ENCODE data around the gene GAPDH. TPM values are rescaled to one million over a fixed set of nuclear protein-coding genes. Genes with fewer than 3 reads are reported as not detected.
A peak's percentile ranks its signal among the peaks of the same experiment; 100 is the strongest.
"Not testable (repeated sequence)": the region's sequence is repeated elsewhere in the genome, so short reads cannot be mapped to it uniquely, and the experiment has no call there.

The GAPDH gene
- total RNA-seq (2014; rRNA removed; shearing (Covaris generic)) (6,196 and 7,726 TPM in 2 replicates), polyA plus RNA-seq (2016; fragmentation: Nextera tagmentation; extraction: Ambion mirVana) (7,868 and 8,138 TPM in 2 replicates)

- H3K4me2 ChIP-seq (ENCODE audit: unreplicated experiment), result peak within 1 kb of the TSS; percentile 98
- peaks cover 60% of the 10 kb centered on the region for H3F3A ChIP-seq (ENCODE audit: insufficient read depth)
- peak within 1 kb of the TSS; percentile 96 for H3K9ac ChIP-seq
- H3K9me2 ChIP-seq (ENCODE audit: insufficient read depth), result no peaks in the 10 kb centered on the region
- H3K79me2 ChIP-seq (ENCODE audit: insufficient read depth), result peaks cover 48% of the 10 kb centered on the region
- WGBS, 2 experiments (ENCODE audit: low coverage in 1 of 2, low lambda C conversion rate in 2 of 2, missing lambda C conversion rate in 2 of 2), result 1% methylated on average over 54 to 61 of the region's 62 CpGs
- peaks cover 13% of the 10 kb centered on the region for H4K20me1 ChIP-seq (ENCODE audit: insufficient read depth)
- H3K27ac ChIP-seq, result peak within 1 kb of the TSS; percentile 96
- H3K4me1 ChIP-seq (ENCODE audit: insufficient read depth), result peaks cover 30% of the 10 kb centered on the region
- TF ChIP-seq EZH2 (IDR thresholded peaks at IDR 0.05; ENCODE audit: insufficient read depth, poor library complexity, severe bottlenecking), result no peak
- peak within 1 kb of the TSS; percentile 64 for H2AFZ ChIP-seq
- H3K36me3 ChIP-seq (ENCODE audit: low read depth), result peaks cover 37% of the 10 kb centered on the region
- H3K4me3 ChIP-seq, result peak within 1 kb of the TSS; percentile 96
- no peaks in the 10 kb centered on the region for H3K27me3 ChIP-seq (replicated peaks; ENCODE audit: insufficient read depth)
- peak; percentile 99 for DNase-seq
- in situ Hi-C loops (cut with MboI), result no loop called here
- no peaks in the 10 kb centered on the region for H3K9me3 ChIP-seq (ENCODE audit: low read depth)
These were observed at the start of gene GAPDH for GRCh38 chr12:6533923-6534694. GAPDH (plus strand) TSS chr12:6534517; CDS start chr12:6534833, 316 bp downstream.

DNA sequence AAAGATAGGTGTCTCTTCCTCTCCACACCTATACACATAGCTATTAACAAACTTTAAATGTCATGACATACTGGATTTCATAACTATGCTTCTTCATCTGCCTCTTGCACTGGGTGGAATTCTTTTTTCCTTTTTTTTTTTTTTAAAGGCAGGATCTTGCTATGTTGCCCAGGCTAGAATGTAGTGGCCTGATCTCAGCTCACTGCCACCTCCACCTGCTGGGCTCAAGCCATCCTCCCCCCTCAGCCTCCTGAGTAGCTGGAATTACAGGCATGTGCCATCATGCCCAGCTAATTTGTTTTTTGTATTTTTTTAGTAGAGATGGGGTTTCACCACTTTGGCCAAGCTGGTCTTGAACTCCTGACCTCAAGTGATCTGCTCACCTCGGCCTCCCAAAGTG is 46.1 kb upstream of the GAPDH start:
- no peak for TF ChIP-seq EZH2 (IDR thresholded peaks at IDR 0.05; ENCODE audit: insufficient read depth, poor library complexity, severe bottlenecking)
- TF ChIP-seq EZH2phosphoT487 (IDR thresholded peaks at IDR 0.05; ENCODE audit: insufficient read depth, low read depth), result no peak
- in situ Hi-C loops (cut with MboI), result no loop called here
- 68 to 85% methylated on average over 1 of the region's 1 CpG for WGBS, 2 experiments (ENCODE audit: low coverage in 1 of 2, low lambda C conversion rate in 2 of 2, missing lambda C conversion rate in 2 of 2)

DNA sequence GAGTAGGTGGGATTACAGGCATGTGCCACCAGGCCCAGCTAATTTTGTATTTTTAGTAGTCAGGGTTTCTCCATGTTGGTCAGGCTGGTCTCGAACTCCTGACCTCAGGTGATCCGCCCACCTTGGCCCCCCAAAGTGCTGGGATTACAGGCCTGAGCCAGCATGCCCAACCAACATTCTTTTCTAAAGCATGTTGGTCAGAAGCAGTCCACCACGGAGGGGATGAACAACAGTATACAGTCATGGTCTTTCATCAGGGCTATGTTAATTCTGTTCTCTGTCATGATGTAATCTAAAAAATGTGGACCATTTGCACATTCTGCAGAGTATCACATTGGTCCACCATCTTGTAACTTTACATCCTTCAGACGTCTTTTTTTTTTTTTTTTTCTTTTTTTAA is 44.9 kb upstream of the GAPDH start:
- WGBS, 2 experiments (ENCODE audit: low coverage in 1 of 2, low lambda C conversion rate in 2 of 2, missing lambda C conversion rate in 2 of 2), result 53 to 65% methylated on average over 4 of the region's 4 CpGs

More for the DNA sequence above, 46.1 kb upstream of the GAPDH start:
- Histone ChIP-seq H3K4me1 (ENCODE audit: insufficient read depth) (peaks cover 8% of the 10 kb centered on the region), H3K4me3 (no peak overlapping the region), H3K36me3 (ENCODE audit: low read depth) (0 out of 2 replicates have a peak, but pooled peaks cover 7% of the 10 kb centered on the region), H3K27ac (no peak overlapping the region), H3K9ac (no peak overlapping the region), H3K79me2 (ENCODE audit: insufficient read depth) (peaks cover 19% of the 10 kb centered on the region), H3K4me2 (ENCODE audit: unreplicated experiment) (no peak overlapping the region), H3K27me3 (replicated peaks; ENCODE audit: insufficient read depth) (no peaks in the 10 kb centered on the region), H3K9me2 (ENCODE audit: insufficient read depth) (no peaks in the 10 kb centered on the region), H3K9me3 (ENCODE audit: low read depth) (no peaks in the 10 kb centered on the region), H3F3A (ENCODE audit: insufficient read depth) (peaks cover 7% of the 10 kb centered on the region), H2AFZ (no peak overlapping the region), H4K20me1 (ENCODE audit: insufficient read depth) (no peaks in the 10 kb centered on the region)
- DNase-seq, result no peak

DNA sequence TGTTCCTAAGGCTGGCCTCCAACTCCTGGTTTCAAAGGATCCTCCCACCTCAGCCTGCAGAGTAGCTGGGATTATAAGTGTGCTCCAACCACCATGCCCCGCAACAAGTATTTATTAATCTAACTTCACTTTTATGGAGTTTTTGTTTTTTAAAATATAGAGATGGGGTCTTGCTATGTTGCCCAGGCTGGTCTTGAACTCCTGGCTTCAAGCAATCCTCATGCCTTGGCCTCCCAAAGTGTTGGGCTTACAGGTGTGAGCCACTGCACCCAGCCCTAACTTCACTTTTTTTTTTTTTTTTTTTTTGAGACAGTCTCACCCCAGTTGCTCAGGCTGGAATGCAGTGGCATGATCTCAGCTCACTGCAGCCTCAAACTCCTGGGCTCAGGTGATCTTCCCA is 43.6 kb upstream of the GAPDH start:
- H3K79me2 ChIP-seq (ENCODE audit: insufficient read depth), result peaks cover 32% of the 10 kb centered on the region
- H3K4me1 ChIP-seq (ENCODE audit: insufficient read depth), result peaks cover 21% of the 10 kb centered on the region
- H3K4me2 ChIP-seq (ENCODE audit: unreplicated experiment); H3K9me3 ChIP-seq (ENCODE audit: low read depth); DNase-seq; H3K9ac ChIP-seq; H4K20me1 ChIP-seq (ENCODE audit: insufficient read depth); H3K27ac ChIP-seq; H3K9me2 ChIP-seq (ENCODE audit: insufficient read depth); H3K4me3 ChIP-seq; H2AFZ ChIP-seq; H3K27me3 ChIP-seq (replicated peaks; ENCODE audit: insufficient read depth); H3K36me3 ChIP-seq (ENCODE audit: low read depth); in situ Hi-C loops (cut with MboI): not testable (repeated sequence)
- 97 to 100% methylated on average over 1 of the region's 1 CpG for WGBS, 2 experiments (ENCODE audit: low coverage in 1 of 2, low lambda C conversion rate in 2 of 2, missing lambda C conversion rate in 2 of 2)
- H3F3A ChIP-seq (ENCODE audit: insufficient read depth), result peaks cover 19% of the 10 kb centered on the region

More for the DNA sequence above, 44.9 kb upstream of the GAPDH start:
- H3K27me3 ChIP-seq (replicated peaks; ENCODE audit: insufficient read depth), result no peaks in the 10 kb centered on the region
- DNase-seq, result peak; percentile 32
- H4K20me1 ChIP-seq (ENCODE audit: insufficient read depth), result no peaks in the 10 kb centered on the region
- H3K4me2 ChIP-seq (ENCODE audit: unreplicated experiment), result no peak overlapping the region
- H3K9me3 ChIP-seq (ENCODE audit: low read depth), result no peaks in the 10 kb centered on the region
- peaks cover 9% of the 10 kb centered on the region for H3K4me1 ChIP-seq (ENCODE audit: insufficient read depth)
- H3K36me3 ChIP-seq (ENCODE audit: low read depth), result 0 out of 2 replicates have a peak, but pooled peaks cover 7% of the 10 kb centered on the region
- H3K79me2 ChIP-seq (ENCODE audit: insufficient read depth), result peaks cover 20% of the 10 kb centered on the region
- TF ChIP-seq EZH2 (IDR thresholded peaks at IDR 0.05; ENCODE audit: insufficient read depth, poor library complexity, severe bottlenecking) (no peak), EZH2phosphoT487 (IDR thresholded peaks at IDR 0.05; ENCODE audit: insufficient read depth, low read depth) (no peak)
- H3F3A ChIP-seq (ENCODE audit: insufficient read depth), result peaks cover 15% of the 10 kb centered on the region
- no peak overlapping the region for H2AFZ ChIP-seq
- H3K9me2 ChIP-seq (ENCODE audit: insufficient read depth), result no peaks in the 10 kb centered on the region
- H3K9ac ChIP-seq, result no peak overlapping the region
- no peak overlapping the region for H3K27ac ChIP-seq
- H3K4me3 ChIP-seq, result no peak overlapping the region
- in situ Hi-C loops (cut with MboI), result no loop called here
